Stimulated activated CD4-positive, alpha-beta T cell treated with anti-CD3 and anti-CD28 coated beads, TNF-alpha, amount 100 ng/mL, for 4 hours (primary cell): Measurements from ENCODE around the gene NOXO1.

Experiments
- DNase-seq, 3 experiments: peaks; one replicate each; pipeline ENCODE4 v3.0.0-alpha.2; 2020; ENCODE audit warnings: low read depth in 3 of 3

The NOXO1 gene

GRCh38 chr16:2009791-2010510, 28.7 kb upstream of the NOXO1 start, which contains the start of gene ZNF598:
Gene ZNF598, minus strand, starts transcription at chr16:2009821.
- DNase-seq, result peak; percentile 58 to 62 (median 61)

GRCh38 chr16:2009164-2009711, 28.0 kb upstream of the NOXO1 start:
- DNase-seq, result no peak

GRCh38 chr16:2008631-2009163, 27.4 kb upstream of the NOXO1 start:
- DNase-seq, result no peak

GRCh38 chr16:2008009-2008526, 26.8 kb upstream of the NOXO1 start:
- DNase-seq, result no peak

GRCh38 chr16:2007081-2007836, 26.0 kb upstream of the NOXO1 start:
- DNase-seq, result no peak

GRCh38 chr16:2006317-2006716, 25.0 kb upstream of the NOXO1 start:
- DNase-seq, result no peak

GRCh38 chr16:2005646-2006045, 24.4 kb upstream of the NOXO1 start:
- DNase-seq, result no peak

- DNase-seq, result no peak
These were observed 23.7 kb upstream of the NOXO1 start for GRCh38 chr16:2004795-2005517.

- peak; percentile 68 to 80 (median 76) for DNase-seq
These were observed 22.8 kb upstream of the NOXO1 start for GRCh38 chr16:2003827-2004641.

- DNase-seq, result no peak
These were observed 22.1 kb upstream of the NOXO1 start for GRCh38 chr16:2003231-2003826.

- DNase-seq, result no peak
These were observed 21.3 kb upstream of the NOXO1 start for GRCh38 chr16:2002406-2003230.

- no peak for DNase-seq
These were observed 20.4 kb upstream of the NOXO1 start for GRCh38 chr16:2001456-2002355.

- DNase-seq, result no peak
These were observed 19.8 kb upstream of the NOXO1 start for GRCh38 chr16:2001035-2001434.

GRCh38 chr16:1999866-2000514, 18.7 kb upstream of the NOXO1 start:
- no peak for DNase-seq

GRCh38 chr16:1998852-1999801, 17.9 kb upstream of the NOXO1 start:
- no peak for DNase-seq

GRCh38 chr16:1998360-1998835, 17.1 kb upstream of the NOXO1 start:
- DNase-seq, result no peak
